Caco-2 (cell line): ENCODE data around the gene TCOF1. TPM values are rescaled to one million over a fixed set of nuclear protein-coding genes. Genes with fewer than 3 reads are reported as not detected.

Experiments used
- BruUV-seq: library from RNA; stranded (reverse); fragments of 400-500 nt; replicated peaks from 2 replicates; lab custom pipeline; 2021; lab: Mats Ljungman, UMichigan
- CTCF ChIA-PET: fragments of 300-600 bp; sonication (Branson Sonifier 250); formaldehyde crosslinking; loops from one replicate; lab custom pipeline; 2022; ENCODE audit warnings: antibody characterized with exemption; lab: Charles Lee
- POLR2A ChIA-PET: fragments of 300-600 bp; sonication (Branson Sonifier 250); formaldehyde crosslinking; loops from one replicate; lab custom pipeline; 2022; ENCODE audit warnings: antibody characterized with exemption; lab: Charles Lee
- DNase-seq, 2 experiments: peaks; one replicate each; pipeline versions ENCODE4 v3.0.0 to v3.0.0-alpha.2; 2020 to 2022
- H3K27me3 ChIP-seq: replicated peaks from 2 replicates; pipeline ENCODE4 v1.6.0; 2011; ENCODE audit warnings: low read length; ENCODE audit not compliant: control insufficient read depth, insufficient read depth
- H3K36me3 ChIP-seq: 2 replicates; pipeline ENCODE4 v1.5.1; 2011; ENCODE audit warnings: low read length; ENCODE audit not compliant: control insufficient read depth, insufficient read depth
- H3K4me1 ChIP-seq: fragments of 250-450 bp; sonication (Bioruptor Pico); 2 replicates; pipeline ENCODE4 v1.5.1; 2020; ENCODE audit warnings: mild to moderate bottlenecking
- H3K4me3 ChIP-seq: 2 replicates; pipeline ENCODE4 v1.5.1; 2011; ENCODE audit warnings: low read depth, mild to moderate bottlenecking, control low read depth, low read length
- H3K9me3 ChIP-seq: fragments of 250-450 bp; sonication (Bioruptor Pico); 2 replicates; pipeline ENCODE4 v1.5.1; 2020; ENCODE audit warnings: mild to moderate bottlenecking, moderate library complexity
- H3K27ac Mint-ChIP-seq: one replicate; pipeline ENCODE4 v1.8.0; 2022; ENCODE audit warnings: mixed read lengths; ENCODE audit not compliant: unreplicated experiment
- H3K27me3 Mint-ChIP-seq: one replicate; pipeline ENCODE4 v1.8.0; 2022; ENCODE audit warnings: mixed read lengths; ENCODE audit not compliant: insufficient read depth, unreplicated experiment
- H3K36me3 Mint-ChIP-seq: one replicate; pipeline ENCODE4 v1.8.0; 2022; ENCODE audit warnings: mild to moderate bottlenecking, mixed read lengths; ENCODE audit not compliant: insufficient read depth, unreplicated experiment
- H3K4me1 Mint-ChIP-seq: one replicate; pipeline ENCODE4 v1.8.0; 2022; ENCODE audit warnings: low read depth, mixed read lengths; ENCODE audit not compliant: unreplicated experiment
- H3K4me3 Mint-ChIP-seq: one replicate; pipeline ENCODE4 v1.8.0; 2022; ENCODE audit warnings: mild to moderate bottlenecking, moderate library complexity, mixed read lengths; ENCODE audit not compliant: unreplicated experiment
- H3K9me3 Mint-ChIP-seq: one replicate; pipeline ENCODE4 v1.8.0; 2022; ENCODE audit warnings: mixed read lengths; ENCODE audit not compliant: unreplicated experiment
- CTCF ChIP-seq, 2 experiments: fragments of 200-600 bp in 1 of 2; IDR thresholded peaks; 1 replicate in 1 of 2; 2 replicates in 1 of 2; pipeline versions ENCODE4 v1.5.1 to v1.8.0; 2011 to 2022; ENCODE audit warnings: antibody characterized with exemption in 1 of 2, control low read depth in 1 of 2, inconsistent platforms in 1 of 2, low read depth in 1 of 2, low read length in 1 of 2, mild to moderate bottlenecking in 1 of 2, moderate library complexity in 1 of 2; ENCODE audit not compliant: insufficient read depth in 1 of 2, severe bottlenecking in 1 of 2, unreplicated experiment in 1 of 2
- intact Hi-C: fragments of 100-400 bp; cut with micrococcal nuclease; formaldehyde crosslinking; loops from one replicate; pipeline ENCODE4 v1.10.0; 2022; ENCODE audit not compliant: unreplicated experiment
- total RNA-seq: library from RNA; stranded (reverse); gene quantifications from 2 replicates; pipeline ENCODE4 v1.2.3, GENCODE V29; 2022

The TCOF1 gene
- total RNA-seq, 1 experiment from 2014 or later: 112 TPM

- ChIA-PET POLR2A (no interaction called here), CTCF (no interaction called here)
- Histone ChIP-seq H3K4me3 (no peak overlapping the region), H3K9me3 (no peaks in the 10 kb centered on the region), H3K36me3 (peaks cover 9% of the 10 kb centered on the region), H3K27me3 (no peaks in the 10 kb centered on the region), H3K4me1 (no peaks in the 10 kb centered on the region)
- no TSS peak for BruUV-seq
- intact Hi-C loops: no loop called here
- DNase-seq: no peak
- no peak for TF ChIP-seq CTCF (IDR thresholded peaks at IDR 0.05; ENCODE audit: insufficient read depth in 1 of 2, low read depth in 1 of 2, low read length in 1 of 2, severe bottlenecking in 1 of 2, unreplicated experiment in 1 of 2)
- H3K27me3 Mint-ChIP-seq: no peaks in the 10 kb centered on the region
- H3K27ac Mint-ChIP-seq: no peak overlapping the region
- no peak overlapping the region for H3K4me3 Mint-ChIP-seq
- no peaks in the 10 kb centered on the region for H3K4me1 Mint-ChIP-seq
- peaks cover 92% of the 10 kb centered on the region for H3K36me3 Mint-ChIP-seq
- H3K9me3 Mint-ChIP-seq: no peaks in the 10 kb centered on the region
These were observed 36.6 kb downstream of the TCOF1 start for GRCh38 chr5:150394131-150394530.

GRCh38 chr5:150394912-150395687 is 37.6 kb downstream of the TCOF1 start:
- no peaks in the 10 kb centered on the region for H3K27me3 Mint-ChIP-seq
- CTCF ChIA-PET: interaction anchor here (0.6 kb wide), 1 partner anchor 41 kb away, joined by 3 read pairs; no protein-coding TSS in a partner anchor

GRCh38 chr5:150395688-150395975 is 38.1 kb downstream of the TCOF1 start:
- H3K4me3 Mint-ChIP-seq: no peak overlapping the region

More at GRCh38 chr5:150394912-150395687, 37.6 kb downstream of the TCOF1 start:
- H3K27me3 ChIP-seq: no peaks in the 10 kb centered on the region
- H3K9me3 ChIP-seq: no peaks in the 10 kb centered on the region
- no peak for DNase-seq
- Mint-ChIP-seq H3K9me3 (no peaks in the 10 kb centered on the region), H3K4me3 (no peak overlapping the region), H3K4me1 (no peaks in the 10 kb centered on the region), H3K36me3 (peaks cover 85% of the 10 kb centered on the region), H3K27ac (no peak overlapping the region)
- peak in 1 of 2 experiments; percentile 13 for TF ChIP-seq CTCF (IDR thresholded peaks at IDR 0.05; ENCODE audit: insufficient read depth in 1 of 2, low read depth in 1 of 2, low read length in 1 of 2, severe bottlenecking in 1 of 2, unreplicated experiment in 1 of 2)
- intact Hi-C loops: no loop called here
- H3K4me3 ChIP-seq: no peak overlapping the region
- H3K4me1 ChIP-seq: no peaks in the 10 kb centered on the region
- POLR2A ChIA-PET: no interaction called here
- H3K36me3 ChIP-seq: peaks cover 6% of the 10 kb centered on the region
- no TSS peak for BruUV-seq

More at GRCh38 chr5:150395688-150395975, 38.1 kb downstream of the TCOF1 start:
- TF ChIP-seq CTCF (IDR thresholded peaks at IDR 0.05; ENCODE audit: insufficient read depth in 1 of 2, low read depth in 1 of 2, low read length in 1 of 2, severe bottlenecking in 1 of 2, unreplicated experiment in 1 of 2): no peak
- no peak for DNase-seq
- no peaks in the 10 kb centered on the region for H3K9me3 Mint-ChIP-seq
- intact Hi-C loops: no loop called here
- no TSS peak for BruUV-seq
- Histone ChIP-seq H3K36me3 (peaks cover 6% of the 10 kb centered on the region), H3K27me3 (no peaks in the 10 kb centered on the region), H3K4me1 (no peaks in the 10 kb centered on the region), H3K4me3 (no peak overlapping the region), H3K9me3 (no peaks in the 10 kb centered on the region)
- H3K36me3 Mint-ChIP-seq: peaks cover 85% of the 10 kb centered on the region
- POLR2A ChIA-PET: no interaction called here
- CTCF ChIA-PET: no interaction called here
- H3K27ac Mint-ChIP-seq: peak overlapping the region; percentile 26
- no peaks in the 10 kb centered on the region for H3K4me1 Mint-ChIP-seq
- H3K27me3 Mint-ChIP-seq: no peaks in the 10 kb centered on the region
